ENCODE measurements around the gene ROCK1. TPM values are rescaled to one million over a fixed set of nuclear protein-coding genes. Genes with fewer than 3 reads are reported as not detected.

ROCK1 gene
- total and polyA plus RNA-seq, 2 of the 8 experiments (the other 6 are each of a cell fraction or from before 2014, with no cell fraction given), result 4.2 to 48.9 TPM

Small RNA genes lying within 50 kb of the gene (small RNA-seq; reads per million reads assigned to genes)
- not detected for gene RNU6-120P (ENCODE audit: insufficient read depth)

Other genes with a start within 250 kb of the ROCK1 start
- 0.31 and 0.34 TPM in 2 replicates for gene GREB1L, start 130.4 kb upstream of the ROCK1 start, total RNA-seq (2021; fragmentation: NEBNext Ultra II Directional; extraction: Animal tissue kit (Norgen Biotek cat#: 25700))
- 1.6 and 2.9 TPM in 2 replicates for gene GREB1L, start 130.4 kb upstream of the ROCK1 start, polyA plus RNA-seq (2011; rRNA removed)

Measured in H1 (cell line).